HUES64 (cell line): ENCODE measurements around the gene MBP.

Experiments used
- H3K27ac ChIP-seq: 2 replicates; pipeline ENCODE4 v1.7.0; 2013; ENCODE audit warnings: low read depth, low read length, inconsistent platforms
- H3K27me3 ChIP-seq: 2 replicates; pipeline ENCODE4 v1.6.1; 2013; ENCODE audit warnings: mild to moderate bottlenecking, low read length; ENCODE audit not compliant: insufficient read depth
- H3K36me3 ChIP-seq: 2 replicates; pipeline ENCODE4 v1.6.1; 2013; ENCODE audit warnings: mild to moderate bottlenecking, low read length; ENCODE audit not compliant: insufficient read depth
- H3K4me1 ChIP-seq: 2 replicates; pipeline ENCODE4 v1.6.1; 2013; ENCODE audit warnings: mild to moderate bottlenecking, low read length, moderate library complexity; ENCODE audit not compliant: insufficient read depth
- H3K4me3 ChIP-seq: 2 replicates; pipeline ENCODE4 v1.5.1; 2013; ENCODE audit warnings: mild to moderate bottlenecking, low read length, moderate library complexity
- H3K9ac ChIP-seq: 2 replicates; pipeline ENCODE4 v1.6.1; 2013; ENCODE audit warnings: mild to moderate bottlenecking, low read depth, low read length
- H3K9me3 ChIP-seq: 2 replicates; pipeline ENCODE4 v1.6.1; 2013; ENCODE audit warnings: low read depth, low read length; ENCODE audit not compliant: insufficient read depth
- WGBS: fragments of 150-250, 120-280 bp; methylation state at CpG from one replicate; pipeline ENCODE4 v1.1.7; 2013; ENCODE audit warnings: missing lambda C conversion rate; 5-methylcytosine and 5-hydroxymethylcytosine counted together

MBP gene

DNA sequence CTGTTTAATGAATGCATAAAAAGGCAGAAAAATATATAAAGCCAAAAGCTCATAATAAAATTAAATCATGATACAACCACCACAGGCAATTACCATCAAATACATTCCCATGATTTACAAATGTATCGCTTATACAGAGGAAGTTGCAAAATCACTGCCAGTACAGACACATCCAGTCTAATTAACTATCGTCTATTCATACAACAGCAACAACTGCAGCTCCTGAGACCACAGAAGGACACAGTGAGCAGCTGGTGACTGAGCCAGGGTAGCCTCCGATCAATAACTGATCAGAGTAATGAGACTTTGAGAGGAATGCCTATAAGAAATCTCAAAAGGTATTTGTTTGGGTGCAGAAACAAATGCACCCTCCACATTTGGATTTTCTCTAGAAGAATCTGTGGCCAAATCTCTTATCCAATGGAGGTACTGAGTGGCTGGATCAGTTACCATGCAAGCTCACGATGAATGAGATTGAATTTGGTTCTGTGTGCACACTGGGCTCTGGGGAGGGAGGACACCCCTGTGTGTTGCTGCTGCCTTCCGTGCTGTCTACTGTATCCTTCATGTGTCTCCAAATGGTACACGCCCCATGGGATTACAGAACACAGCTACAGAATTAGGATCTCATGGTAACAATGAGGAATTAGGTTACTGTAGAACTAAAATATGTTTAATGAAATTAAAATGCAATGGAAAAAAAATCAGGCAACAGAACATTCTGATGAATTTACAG is 119.6 kb downstream of the MBP start:
- peaks cover 10% of the 10 kb centered on the region for H3K4me1 ChIP-seq
- 96% methylated on average over 6 of the region's 6 CpGs for WGBS
- no peak overlapping the region for H3K4me3 ChIP-seq
- H3K9ac ChIP-seq, result no peak overlapping the region
- H3K9me3 ChIP-seq, result no peaks in the 10 kb centered on the region
- H3K27me3 ChIP-seq, result no peaks in the 10 kb centered on the region
- no peaks in the 10 kb centered on the region for H3K36me3 ChIP-seq
- no peak overlapping the region for H3K27ac ChIP-seq

DNA sequence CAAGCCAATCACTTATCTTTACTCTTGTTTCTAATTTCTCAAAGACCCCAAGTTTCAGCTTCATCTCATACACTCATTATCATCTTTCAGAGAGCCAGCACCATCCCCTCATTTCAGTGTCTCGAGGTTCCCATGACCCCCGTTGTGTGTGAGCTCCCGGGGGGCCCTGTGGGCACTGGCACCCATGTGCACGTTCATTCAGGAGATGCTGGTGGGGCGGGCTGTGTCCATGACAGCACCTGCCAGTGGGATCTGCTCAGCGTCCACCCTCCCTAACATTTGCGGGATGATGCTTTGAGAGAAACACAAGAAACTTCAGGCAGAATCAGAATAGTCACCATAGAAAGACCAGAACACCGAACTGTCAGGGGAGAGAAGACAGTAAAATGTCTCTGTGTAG is 120.5 kb downstream of the MBP start:
- WGBS, result 96% methylated on average over 8 of the region's 8 CpGs
- Histone ChIP-seq H3K9me3 (no peaks in the 10 kb centered on the region), H3K27me3 (no peaks in the 10 kb centered on the region), H3K4me3 (no peak overlapping the region), H3K9ac (no peak overlapping the region), H3K4me1 (peaks cover 17% of the 10 kb centered on the region), H3K27ac (no peak overlapping the region), H3K36me3 (no peaks in the 10 kb centered on the region)

DNA sequence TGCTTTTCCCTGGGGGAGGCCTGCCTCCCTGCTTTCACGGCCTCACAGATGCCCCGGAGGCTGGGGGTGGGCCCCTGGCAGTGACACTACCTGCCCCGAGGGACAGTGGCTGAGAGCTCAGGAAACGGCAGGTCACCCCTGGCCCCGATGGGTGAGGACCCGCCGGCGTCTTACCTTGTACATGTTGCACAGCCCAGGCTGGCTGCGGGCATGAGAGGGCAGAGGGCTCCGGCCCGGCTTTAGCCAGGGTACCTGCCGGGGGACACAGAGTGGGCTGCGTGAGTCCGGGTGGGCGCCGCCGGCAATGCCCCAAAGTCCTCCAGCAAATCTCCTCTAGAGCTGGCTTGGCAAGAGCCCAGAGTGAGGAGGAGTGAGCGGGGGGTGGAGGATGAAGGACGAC is 122.9 kb downstream of the MBP start:
- Histone ChIP-seq H3K27ac (no peak overlapping the region), H3K4me1 (peaks cover 23% of the 10 kb centered on the region), H3K27me3 (no peaks in the 10 kb centered on the region), H3K9me3 (no peaks in the 10 kb centered on the region), H3K4me3 (no peak overlapping the region), H3K36me3 (no peaks in the 10 kb centered on the region), H3K9ac (no peak overlapping the region)
- WGBS, result 92% methylated on average over 19 of the region's 19 CpGs

DNA sequence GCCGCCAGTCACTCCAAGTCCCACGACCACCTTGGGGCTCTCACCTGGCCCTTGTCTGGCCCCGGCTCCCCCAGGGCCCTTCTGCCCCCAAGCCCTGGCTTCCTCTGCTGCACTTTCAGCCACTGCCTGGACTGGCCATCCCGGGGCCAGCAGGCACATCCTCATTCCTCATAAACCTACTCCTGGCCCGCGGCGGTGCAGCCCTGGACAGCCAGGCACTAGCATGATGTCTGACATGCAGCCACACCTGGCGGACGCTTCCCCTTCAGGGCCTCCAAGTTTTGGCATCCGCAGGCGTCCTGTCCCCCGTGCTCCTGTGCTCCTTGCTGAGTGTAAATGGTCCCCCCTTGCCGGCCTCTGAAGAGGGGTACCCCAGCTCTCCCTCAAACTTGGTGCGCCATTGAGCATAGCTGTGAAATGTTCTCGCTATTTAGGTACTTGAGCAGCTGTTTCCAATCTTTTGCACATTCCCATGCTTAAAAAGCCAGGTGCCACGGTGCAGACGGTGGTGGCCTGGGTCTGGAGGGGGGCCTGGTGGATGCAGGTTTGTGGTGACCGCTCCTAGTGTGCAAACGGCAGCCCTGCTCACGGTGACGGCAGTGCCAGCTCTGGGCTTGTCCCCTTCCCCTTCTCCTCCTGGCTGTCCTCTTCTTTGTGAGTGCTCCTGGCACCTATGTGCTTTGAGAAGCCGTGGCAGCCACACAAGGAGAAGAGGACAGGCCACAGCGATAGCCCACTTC is 123.8 kb downstream of the MBP start:
- WGBS, result 93% methylated on average over 23 of the region's 23 CpGs
- no peak overlapping the region for H3K27ac ChIP-seq
- no peaks in the 10 kb centered on the region for H3K36me3 ChIP-seq
- H3K27me3 ChIP-seq, result no peaks in the 10 kb centered on the region
- H3K4me3 ChIP-seq, result no peak overlapping the region
- no peak overlapping the region for H3K9ac ChIP-seq
- H3K4me1 ChIP-seq, result peaks cover 23% of the 10 kb centered on the region
- no peaks in the 10 kb centered on the region for H3K9me3 ChIP-seq

DNA sequence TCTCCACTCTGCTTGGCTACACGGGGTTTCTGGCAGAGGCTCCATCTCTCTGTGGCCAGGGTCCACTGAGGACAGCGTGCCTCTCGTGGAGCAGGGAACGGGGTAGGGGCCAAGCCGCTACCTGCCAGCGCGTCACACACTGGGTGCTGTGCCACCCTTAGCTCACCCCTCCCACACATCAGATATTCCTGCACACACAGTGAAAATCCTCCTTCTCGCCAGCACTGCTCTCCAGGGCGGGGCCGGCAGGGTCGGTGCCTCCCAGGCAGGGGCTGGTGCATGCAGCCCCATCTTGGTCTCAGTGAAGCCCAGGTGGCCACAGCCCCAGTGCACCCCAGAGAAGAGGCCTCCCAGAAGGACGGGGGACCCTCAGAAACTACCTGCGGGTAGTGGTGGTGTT is 124.6 kb downstream of the MBP start:
- no peak overlapping the region for H3K27ac ChIP-seq
- no peak overlapping the region for H3K9ac ChIP-seq
- no peaks in the 10 kb centered on the region for H3K27me3 ChIP-seq
- H3K4me1 ChIP-seq, result peaks cover 23% of the 10 kb centered on the region
- no peak overlapping the region for H3K4me3 ChIP-seq
- no peaks in the 10 kb centered on the region for H3K36me3 ChIP-seq
- WGBS, result 95% methylated on average over 13 of the region's 13 CpGs
- H3K9me3 ChIP-seq, result no peaks in the 10 kb centered on the region

DNA sequence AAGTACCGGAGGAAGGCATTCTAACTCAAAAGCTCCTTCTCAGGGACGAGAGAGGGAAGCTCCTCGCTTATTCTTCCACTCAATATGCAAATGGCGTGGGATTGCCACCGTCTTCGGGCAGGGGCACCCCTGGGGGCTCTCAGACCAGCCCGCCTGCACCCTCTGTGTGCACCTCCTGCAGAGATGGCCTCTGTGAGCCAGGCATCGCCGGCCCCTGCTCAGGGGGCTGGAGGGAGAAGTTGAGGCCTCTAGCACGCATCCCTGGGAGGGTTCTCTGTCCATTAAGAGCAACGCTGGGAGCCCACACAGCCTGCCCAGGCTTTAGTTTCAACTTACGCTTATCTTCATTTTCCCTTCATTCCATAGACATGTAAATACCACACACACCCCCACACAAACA is 125.3 kb downstream of the MBP start:
- H3K27me3 ChIP-seq, result no peaks in the 10 kb centered on the region
- H3K9me3 ChIP-seq, result no peaks in the 10 kb centered on the region
- H3K27ac ChIP-seq, result no peak overlapping the region
- 59% methylated on average over 12 of the region's 12 CpGs for WGBS
- H3K4me3 ChIP-seq, result no peak overlapping the region
- H3K36me3 ChIP-seq, result no peaks in the 10 kb centered on the region
- H3K9ac ChIP-seq, result no peak overlapping the region
- H3K4me1 ChIP-seq, result peaks cover 23% of the 10 kb centered on the region

DNA sequence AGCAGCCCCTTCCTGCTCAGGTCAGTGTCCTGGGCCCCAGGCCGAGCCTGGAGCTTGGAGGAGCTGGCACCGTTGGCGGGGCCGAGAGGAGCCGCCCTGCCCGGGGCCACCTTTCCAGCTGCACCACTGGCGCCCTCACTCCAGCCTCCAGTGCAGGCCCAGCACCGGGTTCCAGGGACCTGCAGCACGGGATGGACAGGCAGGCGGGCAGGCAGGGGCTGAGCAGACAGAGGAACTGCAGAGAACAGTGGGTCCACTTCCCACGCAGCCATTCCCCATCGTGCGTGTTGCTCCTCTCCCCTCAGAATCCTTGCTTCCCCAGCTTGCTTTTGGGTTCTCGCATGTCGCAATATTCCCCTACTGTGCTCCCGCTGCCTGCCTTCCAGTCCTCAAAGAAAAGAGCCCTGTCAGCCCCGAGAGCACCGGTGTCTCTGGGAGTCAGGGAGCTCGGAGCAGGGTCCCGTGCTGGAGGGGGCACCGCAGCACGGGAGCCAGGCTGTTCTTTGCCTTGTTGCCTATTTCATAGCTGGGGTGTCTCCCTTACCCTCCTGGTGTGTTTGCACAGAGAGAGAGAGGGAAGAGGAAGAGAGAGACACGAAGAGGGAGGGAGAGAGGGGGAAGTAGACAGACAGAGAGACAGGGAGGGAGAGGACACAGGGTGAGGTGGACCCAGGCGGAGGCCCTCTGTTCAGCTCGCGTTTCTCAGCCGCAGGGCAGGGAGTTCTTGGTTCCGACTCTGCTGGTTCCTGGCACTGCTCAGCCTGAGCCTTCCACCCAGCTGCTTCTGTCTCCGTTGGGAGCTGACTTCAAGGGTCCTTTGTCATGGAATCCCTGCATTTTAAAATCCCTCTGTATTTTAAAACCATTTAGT is 126.0 kb downstream of the MBP start:
- Histone ChIP-seq H3K4me1 (peaks cover 23% of the 10 kb centered on the region), H3K27ac (no peak overlapping the region), H3K27me3 (no peaks in the 10 kb centered on the region), H3K36me3 (no peaks in the 10 kb centered on the region), H3K9ac (no peak overlapping the region), H3K9me3 (no peaks in the 10 kb centered on the region), H3K4me3 (no peak overlapping the region)
- 68% methylated on average over 29 of the region's 29 CpGs for WGBS

DNA sequence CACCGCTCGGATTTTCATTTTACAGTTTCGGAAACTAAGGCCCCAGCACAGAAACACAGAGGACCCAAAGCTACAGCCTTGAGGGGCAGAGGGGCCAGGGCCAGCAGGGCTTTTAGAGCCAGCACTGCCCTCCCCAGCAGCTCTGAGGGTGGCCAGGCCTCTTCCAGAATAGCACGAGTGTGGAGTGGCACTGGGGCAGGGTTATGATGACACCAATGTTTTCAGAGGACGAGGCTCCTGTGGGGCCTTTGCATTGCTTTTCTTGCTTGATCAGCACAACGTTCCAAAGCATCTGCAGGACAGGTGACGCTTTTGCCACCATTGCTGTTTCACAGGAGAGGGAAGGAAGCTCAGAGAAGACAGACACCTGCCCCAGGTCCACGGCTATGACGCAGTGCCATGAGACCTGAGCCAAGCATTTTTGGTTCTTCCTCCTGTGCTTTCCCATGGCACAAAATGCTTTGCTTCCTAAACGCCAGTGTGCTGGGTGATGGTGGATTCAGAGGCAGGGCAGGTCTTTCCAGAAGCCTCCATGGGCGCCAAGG is 126.9 kb downstream of the MBP start:
- no peak overlapping the region for H3K4me3 ChIP-seq
- peaks cover 19% of the 10 kb centered on the region for H3K4me1 ChIP-seq
- H3K27ac ChIP-seq, result no peak overlapping the region
- no peaks in the 10 kb centered on the region for H3K9me3 ChIP-seq
- H3K27me3 ChIP-seq, result no peaks in the 10 kb centered on the region
- no peaks in the 10 kb centered on the region for H3K36me3 ChIP-seq
- no peak overlapping the region for H3K9ac ChIP-seq
- 80% methylated on average over 11 of the region's 11 CpGs for WGBS

DNA sequence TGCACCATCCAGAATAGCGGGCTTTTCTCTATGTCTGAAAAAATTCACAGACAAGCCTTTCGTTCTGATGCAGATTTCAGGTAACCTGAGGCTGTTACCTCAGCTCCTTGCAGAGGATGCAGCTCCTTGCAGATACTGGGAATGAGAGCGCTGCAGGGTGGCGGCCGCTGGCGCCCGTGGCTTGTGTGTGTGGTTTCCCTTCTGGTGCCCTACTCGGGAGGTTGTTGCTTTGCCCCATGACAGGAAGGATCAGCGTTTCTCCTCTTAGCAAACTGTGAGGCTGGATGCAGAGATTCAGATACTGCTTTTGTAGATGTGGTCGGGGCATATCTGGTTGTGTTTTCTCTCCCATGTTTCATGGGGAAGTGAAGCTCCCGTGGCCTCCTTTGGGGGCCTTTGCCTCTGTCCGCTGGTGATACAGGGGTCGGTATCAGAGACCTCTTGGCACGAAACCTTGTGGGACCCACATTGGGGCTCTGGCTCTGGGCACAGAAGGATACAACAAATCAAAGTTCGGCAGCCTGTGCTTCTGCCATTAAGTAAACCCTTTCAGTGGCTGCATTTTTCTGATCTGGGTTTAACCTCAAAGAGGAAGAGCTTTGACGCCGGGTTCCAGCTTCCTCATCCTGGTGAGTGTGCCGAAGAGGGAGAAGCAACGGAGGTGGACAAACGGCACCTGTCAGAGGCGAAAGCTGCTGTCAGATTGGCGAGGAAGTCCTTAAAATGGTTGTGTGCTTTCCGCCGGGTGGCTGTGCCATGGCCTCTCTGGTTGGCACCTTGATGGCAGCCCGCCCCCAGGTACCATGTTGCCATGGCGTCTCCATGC is 127.8 kb downstream of the MBP start:
- H3K9ac ChIP-seq, result no peak overlapping the region
- H3K4me1 ChIP-seq, result peaks cover 13% of the 10 kb centered on the region
- no peaks in the 10 kb centered on the region for H3K9me3 ChIP-seq
- no peaks in the 10 kb centered on the region for H3K27me3 ChIP-seq
- no peak overlapping the region for H3K4me3 ChIP-seq
- 91% methylated on average over 26 of the region's 26 CpGs for WGBS
- no peaks in the 10 kb centered on the region for H3K36me3 ChIP-seq
- no peak overlapping the region for H3K27ac ChIP-seq

DNA sequence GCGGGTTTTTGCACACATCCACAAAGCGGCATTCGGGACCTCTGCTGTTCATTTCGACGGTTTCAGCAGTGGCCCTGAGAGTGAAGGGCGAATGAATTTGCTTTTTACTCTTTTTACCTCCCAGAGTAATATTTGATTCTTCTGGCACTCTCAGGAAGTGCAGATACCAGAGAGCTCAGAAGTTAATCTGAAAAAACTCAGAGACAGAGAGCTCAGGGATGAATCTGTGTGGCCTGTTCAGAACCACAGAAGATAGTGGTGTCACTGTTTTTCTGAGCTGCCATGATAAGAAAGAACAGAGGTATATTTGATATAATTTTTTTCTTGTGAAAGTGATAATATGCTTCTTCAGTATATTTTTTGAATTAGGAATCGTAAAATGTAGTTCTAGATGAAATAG is 129.3 kb downstream of the MBP start:
- Histone ChIP-seq H3K27me3 (no peaks in the 10 kb centered on the region), H3K9ac (no peak overlapping the region), H3K4me1 (peaks cover 13% of the 10 kb centered on the region), H3K9me3 (no peaks in the 10 kb centered on the region), H3K4me3 (no peak overlapping the region), H3K27ac (no peak overlapping the region), H3K36me3 (no peaks in the 10 kb centered on the region)
- 95% methylated on average over 7 of the region's 7 CpGs for WGBS
